ENCODE results near the gene STRADA. TPM values are rescaled to one million over a fixed set of nuclear protein-coding genes. Genes with fewer than 3 reads are reported as not detected.

Gene STRADA
- total and polyA plus RNA-seq, 9 of the 15 experiments (the other 6 are each of a cell fraction or from before 2014, with no cell fraction given), result 6.6 to 33.0 (median 20.5) TPM

- TF ChIP-seq ZFX (CRISPR knock-in tag; IDR thresholded peaks at IDR 0.05) (peak; percentile 97), SAFB2 (IDR thresholded peaks at IDR 0.05; ENCODE audit: borderline replicate concordance, low read depth, low read length, severe bottlenecking) (no peak), TCF7 (IDR thresholded peaks at IDR 0.05; ENCODE audit: borderline replicate concordance) (no peak), ZNF253 (CRISPR knock-in tag; conservative IDR thresholded peaks at IDR 0.05) (no peak), ZNF274 (IDR thresholded peaks at IDR 0.05; ENCODE audit: borderline replicate concordance, low read depth, low read length) (no peak), HES1 (IDR thresholded peaks at IDR 0.05; ENCODE audit: low read depth) (no peak; the same call in 1 of the 2 replicates), RUNX1 (IDR thresholded peaks at IDR 0.05; ENCODE audit: low read depth) (no peak), ZBTB26 (CRISPR knock-in tag; IDR thresholded peaks at IDR 0.05) (no peak), ZNF592 (IDR thresholded peaks at IDR 0.05) (peak; percentile 51; the same call in 1 of the 2 replicates), TAF7 (tag; IDR thresholded peaks at IDR 0.05) (0 out of 2 replicates have a peak, but pooled peaks have one; percentile 41), TFAP4 (CRISPR knock-in tag; IDR thresholded peaks at IDR 0.05; ENCODE audit: borderline replicate concordance) (peak; percentile 92), ATF4 (CRISPR knock-in tag; IDR thresholded peaks at IDR 0.05) (peak; percentile 64; the same call in 1 of the 2 replicates), BMI1 (IDR thresholded peaks at IDR 0.05; ENCODE audit: low read length) (no peak), ELF1 (tag; IDR thresholded peaks at IDR 0.05) (peak; percentile 94), MECOM (CRISPR knock-in tag; IDR thresholded peaks at IDR 0.05) (no peak), DACH1 (IDR thresholded peaks at IDR 0.05; ENCODE audit: partially characterized antibody) (no peak), ZBTB9 (CRISPR knock-in tag; IDR thresholded peaks at IDR 0.05) (peak; percentile 58; the same call in 1 of the 2 replicates)
Measured at GRCh38 chr17:63773272-63774140, 31.9 kb upstream of the STRADA start, which contains the start of gene CCDC47 (continued).

Measured in K562 (cell line).